Upper lobe of left lung (tissue), 4 donors: ENCODE data around the gene TFAP2B.

ENCODE experiments used
- CTCF ChIP-seq, 6 experiments: fragments of 450-650 bp in 4 of 6; fragments of 200-600 bp in 2 of 6; sonication (generic) in 2 of 6; IDR thresholded peaks; one replicate each; pipeline ENCODE4 v1.5.1; 2016 to 2019; ENCODE audit warnings: antibody characterized with exemption in 6 of 6
- EP300 ChIP-seq, 4 donors: sonication (generic); formaldehyde crosslinking; IDR thresholded peaks; one replicate each; pipeline ENCODE4 v1.5.1; 2017; ENCODE audit warnings: antibody characterized with exemption in 4 of 4, control low read depth in 2 of 4
- POLR2AphosphoS5 ChIP-seq, 2 donors: sonication (generic); formaldehyde crosslinking; IDR thresholded peaks; one replicate each; pipeline ENCODE4 v1.5.1; 2017; ENCODE audit warnings: antibody characterized with exemption in 2 of 2

GRCh38 chr6:50846852-50847155 is 28.1 kb downstream of the TFAP2B start:
- TF ChIP-seq CTCF (IDR thresholded peaks at IDR 0.05) (no peak), EP300 (IDR thresholded peaks at IDR 0.05) (no peak), POLR2AphosphoS5 (IDR thresholded peaks at IDR 0.05) (no peak)
